GM23338 (cell line): ENCODE results near the gene PPP2R2B. TPM values are rescaled to one million over a fixed set of nuclear protein-coding genes. Genes with fewer than 3 reads are reported as not detected.

Source experiments
- ATAC-seq: fragments of 200-7000 bp; cut with Tn5 transposase; 3 replicates; pipeline ENCODE4 v1.9.1; 2020
- DNase-seq: peaks from one replicate; pipeline ENCODE4 v3.0.0-alpha.2; 2015; ENCODE audit warnings: low spot score
- H2AFZ ChIP-seq: fragments of 200-600 bp; sonication (generic); 2 replicates; pipeline ENCODE4 v1.8.0; 2016; ENCODE audit warnings: antibody characterized with exemption, mild to moderate bottlenecking, moderate library complexity
- H3F3A ChIP-seq: fragments of 200-600 bp; sonication (generic); replicated peaks from 2 replicates; pipeline ENCODE4 v1.8.0; 2017; ENCODE audit warnings: antibody characterized with exemption, mixed run types, low read depth
- H3K27ac ChIP-seq: fragments of 200-600 bp; sonication (generic); 2 replicates; pipeline ENCODE4 v1.6.1; 2016; ENCODE audit warnings: low read depth
- H3K27me3 ChIP-seq: fragments of 200-600 bp; sonication (generic); 2 replicates; pipeline ENCODE4 v1.8.0; 2016; ENCODE audit warnings: mild to moderate bottlenecking, mixed run types, moderate library complexity; ENCODE audit not compliant: insufficient read depth
- H3K36me3 ChIP-seq: fragments of 200-600 bp; sonication (generic); 2 replicates; pipeline ENCODE4 v1.8.0; 2016; ENCODE audit warnings: mild to moderate bottlenecking; ENCODE audit not compliant: insufficient read depth
- H3K4me1 ChIP-seq: fragments of 200-600 bp; sonication (generic); 2 replicates; pipeline ENCODE4 v1.8.0; 2016; ENCODE audit warnings: mild to moderate bottlenecking, moderate library complexity; ENCODE audit not compliant: insufficient read depth
- H3K4me2 ChIP-seq: fragments of 200-600 bp; sonication (generic); 2 replicates; pipeline ENCODE4 v1.7.1; 2017; ENCODE audit warnings: mixed run types
- H3K4me3 ChIP-seq: fragments of 200-600 bp; sonication (generic); 2 replicates; pipeline ENCODE4 v1.6.1; 2016; ENCODE audit warnings: mixed run types
- H3K79me2 ChIP-seq: fragments of 200-600 bp; sonication (generic); replicated peaks from 2 replicates; pipeline ENCODE4 v1.8.0; 2017; ENCODE audit warnings: mild to moderate bottlenecking; ENCODE audit not compliant: insufficient read depth
- H3K9me2 ChIP-seq: fragments of 200-600 bp; sonication (generic); 2 replicates; pipeline ENCODE4 v1.8.0; 2017; ENCODE audit not compliant: insufficient read depth
- H4K20me1 ChIP-seq: fragments of 200-600 bp; sonication (generic); replicated peaks from 2 replicates; pipeline ENCODE4 v1.8.0; 2017; ENCODE audit warnings: mild to moderate bottlenecking; ENCODE audit not compliant: insufficient read depth
- H3K27ac Mint-ChIP-seq: 2 replicates; pipeline ENCODE4 v1.8.0; 2020; ENCODE audit warnings: inconsistent platforms, mild to moderate bottlenecking, moderate library complexity, mixed read lengths
- H3K27me3 Mint-ChIP-seq: 3 replicates; pipeline ENCODE4 v1.8.0; 2022; ENCODE audit warnings: low read depth, mild to moderate bottlenecking, moderate library complexity, mixed read lengths, inconsistent platforms; ENCODE audit not compliant: insufficient read depth, poor library complexity
- H3K36me3 Mint-ChIP-seq: 3 replicates; pipeline ENCODE4 v1.8.0; 2021; ENCODE audit warnings: low read depth, mild to moderate bottlenecking, inconsistent platforms, moderate library complexity, mixed read lengths
- H3K4me1 Mint-ChIP-seq: 3 replicates; pipeline ENCODE4 v1.8.0; 2020; ENCODE audit warnings: mild to moderate bottlenecking, inconsistent platforms, mixed read lengths
- H3K4me3 Mint-ChIP-seq: 3 replicates; pipeline ENCODE4 v1.8.0; 2021; ENCODE audit warnings: moderate library complexity, mild to moderate bottlenecking, inconsistent platforms, mixed read lengths
- H3K9me3 Mint-ChIP-seq: 3 replicates; pipeline ENCODE4 v1.8.0; 2020; ENCODE audit warnings: moderate library complexity, mild to moderate bottlenecking, inconsistent platforms, mixed read lengths
- EZH2 ChIP-seq: fragments of 200-600 bp; sonication (generic); IDR thresholded peaks from one replicate; pipeline ENCODE4 v1.8.0; 2017; ENCODE audit warnings: antibody characterized with exemption, mild to moderate bottlenecking, low read depth; ENCODE audit not compliant: unreplicated experiment
- NANOG ChIP-seq: IDR thresholded peaks from 2 replicates; pipeline ENCODE4 v1.6.1; 2016; ENCODE audit warnings: antibody characterized with exemption, borderline replicate concordance
- POLR2AphosphoS5 ChIP-seq: IDR thresholded peaks from 2 replicates; pipeline ENCODE4 v1.6.1; 2016; ENCODE audit warnings: antibody characterized with exemption, low read depth
- polyA plus RNA-seq: library from polyadenylated mRNA; unstranded; fragments of >200 nt; fragmentation: Nextera tagmentation; extraction: Ambion mirVana; gene quantifications from 2 replicates; pipeline ENCODE4 v1.2.1, GENCODE V29; 2016
- total RNA-seq: library from RNA; depleted of rRNA; stranded (reverse); fragments of >200 nt; shearing (Covaris generic); gene quantifications from 2 replicates; pipeline ENCODE4 v1.2.3, GENCODE V29; 2014
- TF ChIP-seq, protein P1 (sequence below): fragments of 250-450 bp; sonication (Bioruptor Pico); IDR thresholded peaks from 2 replicates; pipeline ENCODE4 v1.5.0; 2020; ENCODE audit warnings: mild to moderate bottlenecking, moderate library complexity
- TF ChIP-seq, protein P2 (sequence below): IDR thresholded peaks from one replicate; pipeline ENCODE4 v1.6.1; 2018; ENCODE audit warnings: antibody characterized with exemption; ENCODE audit not compliant: unreplicated experiment

The PPP2R2B gene
- total and polyA plus RNA-seq, 2 experiments from 2014 or later: 21.3 to 33.9 TPM

DNA sequence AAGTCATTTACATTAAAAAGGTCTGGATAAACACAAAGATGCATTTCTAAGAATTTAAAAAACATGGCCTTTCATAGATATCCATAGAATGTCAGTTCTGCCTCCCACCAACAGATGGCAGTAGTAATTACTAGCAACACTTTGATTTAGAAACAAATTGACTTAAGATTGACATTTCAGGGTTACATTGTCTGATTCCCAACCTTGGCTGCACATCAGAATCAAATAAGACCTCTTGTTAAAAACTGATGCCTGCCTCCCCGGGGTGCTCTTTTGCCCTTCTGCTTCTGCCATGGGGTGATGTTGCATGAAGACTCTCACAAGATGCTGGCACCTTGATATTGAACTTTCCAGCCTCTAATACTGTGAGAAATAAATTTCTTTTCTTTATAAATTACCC is 216.3 kb downstream of the PPP2R2B start (continued):
- TF ChIP-seq, protein P1, sequence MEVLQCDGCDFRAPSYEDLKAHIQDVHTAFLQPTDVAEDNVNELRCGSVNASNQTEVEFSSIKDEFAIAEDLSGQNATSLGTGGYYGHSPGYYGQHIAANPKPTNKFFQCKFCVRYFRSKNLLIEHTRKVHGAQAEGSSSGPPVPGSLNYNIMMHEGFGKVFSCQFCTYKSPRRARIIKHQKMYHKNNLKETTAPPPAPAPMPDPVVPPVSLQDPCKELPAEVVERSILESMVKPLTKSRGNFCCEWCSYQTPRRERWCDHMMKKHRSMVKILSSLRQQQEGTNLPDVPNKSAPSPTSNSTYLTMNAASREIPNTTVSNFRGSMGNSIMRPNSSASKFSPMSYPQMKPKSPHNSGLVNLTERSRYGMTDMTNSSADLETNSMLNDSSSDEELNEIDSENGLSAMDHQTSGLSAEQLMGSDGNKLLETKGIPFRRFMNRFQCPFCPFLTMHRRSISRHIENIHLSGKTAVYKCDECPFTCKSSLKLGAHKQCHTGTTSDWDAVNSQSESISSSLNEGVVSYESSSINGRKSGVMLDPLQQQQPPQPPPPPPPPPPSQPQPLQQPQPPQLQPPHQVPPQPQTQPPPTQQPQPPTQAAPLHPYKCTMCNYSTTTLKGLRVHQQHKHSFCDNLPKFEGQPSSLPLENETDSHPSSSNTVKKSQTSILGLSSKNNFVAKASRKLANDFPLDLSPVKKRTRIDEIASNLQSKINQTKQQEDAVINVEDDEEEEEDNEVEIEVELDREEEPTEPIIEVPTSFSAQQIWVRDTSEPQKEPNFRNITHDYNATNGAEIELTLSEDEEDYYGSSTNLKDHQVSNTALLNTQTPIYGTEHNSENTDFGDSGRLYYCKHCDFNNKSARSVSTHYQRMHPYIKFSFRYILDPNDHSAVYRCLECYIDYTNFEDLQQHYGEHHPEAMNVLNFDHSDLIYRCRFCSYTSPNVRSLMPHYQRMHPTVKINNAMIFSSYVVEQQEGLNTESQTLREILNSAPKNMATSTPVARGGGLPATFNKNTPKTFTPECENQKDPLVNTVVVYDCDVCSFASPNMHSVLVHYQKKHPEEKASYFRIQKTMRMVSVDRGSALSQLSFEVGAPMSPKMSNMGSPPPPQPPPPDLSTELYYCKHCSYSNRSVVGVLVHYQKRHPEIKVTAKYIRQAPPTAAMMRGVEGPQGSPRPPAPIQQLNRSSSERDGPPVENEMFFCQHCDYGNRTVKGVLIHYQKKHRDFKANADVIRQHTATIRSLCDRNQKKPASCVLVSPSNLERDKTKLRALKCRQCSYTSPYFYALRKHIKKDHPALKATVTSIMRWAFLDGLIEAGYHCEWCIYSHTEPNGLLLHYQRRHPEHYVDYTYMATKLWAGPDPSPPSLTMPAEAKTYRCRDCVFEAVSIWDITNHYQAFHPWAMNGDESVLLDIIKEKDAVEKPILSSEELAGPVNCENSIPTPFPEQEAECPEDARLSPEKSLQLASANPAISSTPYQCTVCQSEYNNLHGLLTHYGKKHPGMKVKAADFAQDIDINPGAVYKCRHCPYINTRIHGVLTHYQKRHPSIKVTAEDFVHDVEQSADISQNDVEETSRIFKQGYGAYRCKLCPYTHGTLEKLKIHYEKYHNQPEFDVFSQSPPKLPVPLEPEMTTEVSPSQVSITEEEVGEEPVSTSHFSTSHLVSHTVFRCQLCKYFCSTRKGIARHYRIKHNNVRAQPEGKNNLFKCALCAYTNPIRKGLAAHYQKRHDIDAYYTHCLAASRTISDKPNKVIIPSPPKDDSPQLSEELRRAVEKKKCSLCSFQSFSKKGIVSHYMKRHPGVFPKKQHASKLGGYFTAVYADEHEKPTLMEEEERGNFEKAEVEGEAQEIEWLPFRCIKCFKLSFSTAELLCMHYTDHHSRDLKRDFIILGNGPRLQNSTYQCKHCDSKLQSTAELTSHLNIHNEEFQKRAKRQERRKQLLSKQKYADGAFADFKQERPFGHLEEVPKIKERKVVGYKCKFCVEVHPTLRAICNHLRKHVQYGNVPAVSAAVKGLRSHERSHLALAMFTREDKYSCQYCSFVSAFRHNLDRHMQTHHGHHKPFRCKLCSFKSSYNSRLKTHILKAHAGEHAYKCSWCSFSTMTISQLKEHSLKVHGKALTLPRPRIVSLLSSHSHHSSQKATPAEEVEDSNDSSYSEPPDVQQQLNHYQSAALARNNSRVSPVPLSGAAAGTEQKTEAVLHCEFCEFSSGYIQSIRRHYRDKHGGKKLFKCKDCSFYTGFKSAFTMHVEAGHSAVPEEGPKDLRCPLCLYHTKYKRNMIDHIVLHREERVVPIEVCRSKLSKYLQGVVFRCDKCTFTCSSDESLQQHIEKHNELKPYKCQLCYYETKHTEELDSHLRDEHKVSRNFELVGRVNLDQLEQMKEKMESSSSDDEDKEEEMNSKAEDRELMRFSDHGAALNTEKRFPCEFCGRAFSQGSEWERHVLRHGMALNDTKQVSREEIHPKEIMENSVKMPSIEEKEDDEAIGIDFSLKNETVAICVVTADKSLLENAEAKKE: no peak

DNA sequence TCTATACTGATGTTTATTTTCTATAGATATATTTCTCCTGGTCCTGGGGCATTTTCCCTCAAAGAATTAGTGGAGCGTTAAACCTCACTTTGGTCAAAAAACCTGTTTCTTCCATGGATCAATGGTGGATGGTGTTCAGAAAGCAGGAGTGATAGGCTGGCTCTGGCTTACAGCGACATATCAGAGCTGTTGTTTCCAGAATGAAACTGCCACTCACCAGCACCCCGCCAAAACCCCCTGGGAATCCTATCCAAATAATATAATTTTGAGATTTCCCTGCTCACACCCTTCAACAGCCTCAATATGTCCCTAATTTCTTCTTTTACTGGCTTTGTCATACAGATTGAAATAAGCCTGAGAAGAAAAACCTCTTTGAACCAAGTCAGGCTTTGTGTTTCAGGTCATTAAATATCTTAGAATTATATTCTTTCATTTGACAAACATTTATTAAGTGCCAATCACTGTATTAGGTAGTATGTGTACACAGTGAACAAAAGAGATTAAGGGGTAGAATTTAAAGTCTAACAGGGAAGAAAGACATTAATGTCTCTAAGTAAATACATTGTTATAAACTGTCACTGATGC is 218.1 kb downstream of the PPP2R2B start:
- DNase-seq (no peak), ATAC-seq (no peak)
- no peak overlapping the region for H3K4me3 ChIP-seq
- Mint-ChIP-seq H3K4me3 (no peak overlapping the region), H3K27ac (peak overlapping the region; percentile 67; the same call in 1 of the 2 replicates), H3K9me3 (no peaks in the 10 kb centered on the region), H3K27me3 (peaks cover 2% of the 10 kb centered on the region), H3K4me1 (peaks cover 18% of the 10 kb centered on the region), H3K36me3 (peaks cover 7% of the 10 kb centered on the region)
- no peak overlapping the region for H3K27ac ChIP-seq
- no peaks in the 10 kb centered on the region for H3F3A ChIP-seq
- H3K36me3 ChIP-seq: no peaks in the 10 kb centered on the region
- H4K20me1 ChIP-seq: no peaks in the 10 kb centered on the region
- H3K9me2 ChIP-seq: no peaks in the 10 kb centered on the region
- no peak overlapping the region; the same call in 1 of the 2 replicates for H3K4me2 ChIP-seq
- H3K27me3 ChIP-seq: no peaks in the 10 kb centered on the region
- H2AFZ ChIP-seq: no peak overlapping the region
- peaks cover 12% of the 10 kb centered on the region for H3K4me1 ChIP-seq
- no peaks in the 10 kb centered on the region for H3K79me2 ChIP-seq
- TF ChIP-seq, protein P2, sequence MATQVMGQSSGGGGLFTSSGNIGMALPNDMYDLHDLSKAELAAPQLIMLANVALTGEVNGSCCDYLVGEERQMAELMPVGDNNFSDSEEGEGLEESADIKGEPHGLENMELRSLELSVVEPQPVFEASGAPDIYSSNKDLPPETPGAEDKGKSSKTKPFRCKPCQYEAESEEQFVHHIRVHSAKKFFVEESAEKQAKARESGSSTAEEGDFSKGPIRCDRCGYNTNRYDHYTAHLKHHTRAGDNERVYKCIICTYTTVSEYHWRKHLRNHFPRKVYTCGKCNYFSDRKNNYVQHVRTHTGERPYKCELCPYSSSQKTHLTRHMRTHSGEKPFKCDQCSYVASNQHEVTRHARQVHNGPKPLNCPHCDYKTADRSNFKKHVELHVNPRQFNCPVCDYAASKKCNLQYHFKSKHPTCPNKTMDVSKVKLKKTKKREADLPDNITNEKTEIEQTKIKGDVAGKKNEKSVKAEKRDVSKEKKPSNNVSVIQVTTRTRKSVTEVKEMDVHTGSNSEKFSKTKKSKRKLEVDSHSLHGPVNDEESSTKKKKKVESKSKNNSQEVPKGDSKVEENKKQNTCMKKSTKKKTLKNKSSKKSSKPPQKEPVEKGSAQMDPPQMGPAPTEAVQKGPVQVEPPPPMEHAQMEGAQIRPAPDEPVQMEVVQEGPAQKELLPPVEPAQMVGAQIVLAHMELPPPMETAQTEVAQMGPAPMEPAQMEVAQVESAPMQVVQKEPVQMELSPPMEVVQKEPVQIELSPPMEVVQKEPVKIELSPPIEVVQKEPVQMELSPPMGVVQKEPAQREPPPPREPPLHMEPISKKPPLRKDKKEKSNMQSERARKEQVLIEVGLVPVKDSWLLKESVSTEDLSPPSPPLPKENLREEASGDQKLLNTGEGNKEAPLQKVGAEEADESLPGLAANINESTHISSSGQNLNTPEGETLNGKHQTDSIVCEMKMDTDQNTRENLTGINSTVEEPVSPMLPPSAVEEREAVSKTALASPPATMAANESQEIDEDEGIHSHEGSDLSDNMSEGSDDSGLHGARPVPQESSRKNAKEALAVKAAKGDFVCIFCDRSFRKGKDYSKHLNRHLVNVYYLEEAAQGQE: no peak
- TF ChIP-seq EZH2: no peak
- TF ChIP-seq, protein P1: no peak
- no peak for TF ChIP-seq POLR2AphosphoS5
- TF ChIP-seq NANOG: no peak
